Motor neuron (in vitro differentiated cells): Measurements from ENCODE around the gene FAM227B. TPM values are rescaled to one million over a fixed set of nuclear protein-coding genes. Genes with fewer than 3 reads are reported as not detected.
"Not testable (repeated sequence)": the region's sequence is repeated elsewhere in the genome, so short reads cannot be mapped to it uniquely, and the experiment has no call there.

Experiments used
- ATAC-seq, 8 experiments: fragments of 200-7000 bp; cut with Tn5 transposase; replicated peaks in 6 of 8; 2 replicates each; pipeline ENCODE4 v1.8.0; 2021; ENCODE audit warnings: mild to moderate bottlenecking in 8 of 8, moderate library complexity in 8 of 8
- H3K27ac ChIP-seq, 2 donors: fragments of 250-450 bp; sonication (Bioruptor Pico); 2 replicates each; pipeline ENCODE4 v1.9.0; 2021; ENCODE audit warnings: antibody characterized with exemption in 2 of 2, mild to moderate bottlenecking in 2 of 2, moderate library complexity in 1 of 2
- H3K4me1 ChIP-seq, 2 donors: fragments of 250-450 bp; sonication (Bioruptor Pico); replicated peaks in 1 of 2; 2 replicates each; pipeline ENCODE4 v1.6.1; 2021; ENCODE audit warnings: antibody characterized with exemption in 2 of 2, mild to moderate bottlenecking in 2 of 2, moderate library complexity in 1 of 2
- H3K4me3 ChIP-seq, 5 donors: fragments of 250-450 bp; sonication (Bioruptor Pico); 2 replicates each; pipeline ENCODE4 v1.9.0; 2021; ENCODE audit warnings: antibody characterized with exemption in 5 of 5, mild to moderate bottlenecking in 5 of 5, moderate library complexity in 4 of 5
- WGBS, 10 experiments: fragments of 450-650 bp; shearing (Covaris generic); methylation state at CpG; one replicate each; pipeline ENCODE4 v1.0.0; 2022; 5-methylcytosine and 5-hydroxymethylcytosine counted together
- in situ Hi-C, 9 experiments: fragments of 400-800 bp; cut with MboI; loops; one replicate each; pipeline ENCODE4 v1.15.0; 2021; ENCODE audit warnings: low sequenced_read_pairs in 9 of 9, low pct_unique_long_range_greater_than_20kb in 2 of 9; ENCODE audit not compliant: unreplicated experiment in 9 of 9
- total RNA-seq, 8 experiments: library from RNA; unstranded; fragments of 300-600 nt; gene quantifications; 2 replicates each; pipeline versions ENCODE4 v1.2.3 to v1.2.4, GENCODE V29; 2022

Gene FAM227B
- total RNA-seq, 8 experiments from 2014 or later: 5.8 to 16.1 (median 10.6) TPM

GRCh38 chr15:49627407-49627877 is 6.8 kb upstream of the FAM227B start:
- in situ Hi-C loops: no loop called here
- H3K4me3 ChIP-seq: no peak overlapping the region
- H3K4me1 ChIP-seq: no peaks in the 10 kb centered on the region
- WGBS, 10 experiments: 0 to 100% (median 80%) methylated on average over 1 of the region's 1 CpG
- peak in 3 of 8 experiments; percentile 89 to 97 (median 95) for ATAC-seq
- no peak overlapping the region for H3K27ac ChIP-seq

- WGBS, 10 experiments: 85 to 100% (median 96%) methylated on average over 1 to 4 of the region's 5 CpGs; no CpG with 5 or more reads in 1 of the 10 experiments
- H3K4me3 ChIP-seq: no peak overlapping the region
- no peak for ATAC-seq
- in situ Hi-C loops: no loop called here
- no peak overlapping the region for H3K27ac ChIP-seq
- H3K4me1 ChIP-seq: no peaks in the 10 kb centered on the region
Observed at GRCh38 chr15:49625460-49626036, 4.9 kb upstream of the FAM227B start.

- H3K4me3 ChIP-seq: no peak overlapping the region
- WGBS, 10 experiments: 6 to 97% (median 55%) methylated on average over 2 of the region's 2 CpGs; no CpG with 5 or more reads in 2 of the 10 experiments
- ATAC-seq: no peak
- in situ Hi-C loops: no loop called here
- no peaks in the 10 kb centered on the region for H3K4me1 ChIP-seq
- no peak overlapping the region for H3K27ac ChIP-seq
Observed at GRCh38 chr15:49624056-49624455, 3.4 kb upstream of the FAM227B start.

GRCh38 chr15:49622561-49622960 is 1.9 kb upstream of the FAM227B start:
- Histone ChIP-seq H3K4me1 (no peaks in the 10 kb centered on the region), H3K27ac (no peak overlapping the region), H3K4me3 (no peak overlapping the region)
- in situ Hi-C loops: no loop called here
- 20 to 83% (median 71%) methylated on average over 1 to 3 of the region's 3 CpGs; no CpG with 5 or more reads in 2 of the 10 experiments for WGBS, 10 experiments
- no peak for ATAC-seq

GRCh38 chr15:49621887-49622286 is 1.3 kb upstream of the FAM227B start:
- in situ Hi-C loops: no loop called here
- WGBS, 10 experiments: 0 to 20% (median 18%) methylated on average over 1 of the region's 1 CpG; no CpG with 5 or more reads in 5 of the 10 experiments
- no peak overlapping the region for H3K27ac ChIP-seq
- no peak for ATAC-seq
- H3K4me1 ChIP-seq: no peaks in the 10 kb centered on the region
- H3K4me3 ChIP-seq: peak overlapping the region; percentile 55 to 85 (median 69)

- H3K4me3 ChIP-seq: peak overlapping the region; percentile 55 to 85 (median 69)
- ATAC-seq: peak in 2 of 8 experiments; percentile 3 to 6
- H3K27ac ChIP-seq: peak overlapping the region; percentile 68 to 77
- no peaks in the 10 kb centered on the region for H3K4me1 ChIP-seq
- in situ Hi-C loops: no loop called here
- WGBS, 10 experiments: 0 to 7% (median 0%) methylated on average over 1 to 8 of the region's 8 CpGs
Observed at GRCh38 chr15:49621401-49621811, 788 bp upstream of the FAM227B start.

GRCh38 chr15:49620199-49620598 is 419 bp downstream of the FAM227B start:
- peak overlapping the region; percentile 55 to 85 (median 69) for H3K4me3 ChIP-seq
- in situ Hi-C loops: no loop called here
- H3K4me1 ChIP-seq: no peaks in the 10 kb centered on the region
- H3K27ac ChIP-seq: peak overlapping the region in 1 of 2 donors; percentile 51
- 0 to 19% (median 3%) methylated on average over 1 to 6 of the region's 6 CpGs for WGBS, 10 experiments
- peak in 1 of 8 experiments; percentile 4 for ATAC-seq

GRCh38 chr15:49619226-49619625 is 1.4 kb downstream of the FAM227B start:
- WGBS, 10 experiments: 89 to 100% (median 100%) methylated on average over 1 to 3 of the region's 3 CpGs; no CpG with 5 or more reads in 1 of the 10 experiments
- no peaks in the 10 kb centered on the region for H3K4me1 ChIP-seq
- H3K4me3 ChIP-seq: no peak overlapping the region
- in situ Hi-C loops: no loop called here
- no peak for ATAC-seq
- no peak overlapping the region for H3K27ac ChIP-seq

GRCh38 chr15:49612240-49612639 is 8.4 kb downstream of the FAM227B start:
- in situ Hi-C loops, H3K4me1 ChIP-seq, ATAC-seq, H3K4me3 ChIP-seq, H3K27ac ChIP-seq: not testable (repeated sequence)
- 50 to 100% (median 100%) methylated on average over 1 to 2 of the region's 3 CpGs; no CpG with 5 or more reads in 2 of the 10 experiments for WGBS, 10 experiments

GRCh38 chr15:49610157-49610918 is 10.3 kb downstream of the FAM227B start:
- whole genome bisulfite sequencing, 10 experiments: 46 to 100% (median 83%) methylated on average over 1 to 2 of the region's 2 CpGs
- ATAC-seq: no peak
- H3K4me3 ChIP-seq: no peak overlapping the region
- in situ Hi-C loops: no loop called here
- no peak overlapping the region for H3K27ac ChIP-seq
- H3K4me1 ChIP-seq: no peaks in the 10 kb centered on the region

- no peak overlapping the region for H3K4me3 ChIP-seq
- in situ Hi-C loops: no loop called here
- no peaks in the 10 kb centered on the region for H3K4me1 ChIP-seq
- H3K27ac ChIP-seq: no peak overlapping the region
- no peak for ATAC-seq
Observed at GRCh38 chr15:49606594-49606993, 14.0 kb downstream of the FAM227B start.

- Histone ChIP-seq H3K4me3 (no peak overlapping the region), H3K4me1 (no peaks in the 10 kb centered on the region), H3K27ac (no peak overlapping the region)
- ATAC-seq: no peak
- in situ Hi-C loops: no loop called here
- WGBS, 10 experiments: 95 to 100% (median 100%) methylated on average over 1 to 2 of the region's 2 CpGs; no CpG with 5 or more reads in 6 of the 10 experiments
Observed at GRCh38 chr15:49605588-49605987, 15.0 kb downstream of the FAM227B start.

- no peak for ATAC-seq
- Histone ChIP-seq H3K27ac (no peak overlapping the region), H3K4me3 (no peak overlapping the region), H3K4me1 (no peaks in the 10 kb centered on the region)
- in situ Hi-C loops: no loop called here
- 83 to 100% (median 100%) methylated on average over 1 to 2 of the region's 2 CpGs; no CpG with 5 or more reads in 2 of the 10 experiments for WGBS, 10 experiments
Observed at GRCh38 chr15:49604625-49605409, 15.8 kb downstream of the FAM227B start.
